Karpas-422 (cell line): ENCODE data around the gene TUNAR. TPM values are rescaled to one million over a fixed set of nuclear protein-coding genes. Genes with fewer than 3 reads are reported as not detected.

Source experiments
- DNase-seq: peaks from one replicate; pipeline ENCODE4 v3.0.0-alpha.2; 2015
- H2AFZ ChIP-seq: fragments of 200-600 bp; sonication (generic); 2 replicates; pipeline ENCODE4 v1.6.1; 2014; ENCODE audit warnings: antibody characterized with exemption, low read length, mixed read lengths
- H3K27ac ChIP-seq: fragments of 200-600 bp; sonication (generic); 2 replicates; pipeline ENCODE4 v1.5.1; 2014; ENCODE audit warnings: mild to moderate bottlenecking, low read length, moderate library complexity
- H3K27me3 ChIP-seq: fragments of 200-600 bp; sonication (generic); 2 replicates; pipeline ENCODE4 v1.6.1; 2014; ENCODE audit warnings: low read length, mixed read lengths
- H3K36me3 ChIP-seq: fragments of 200-600 bp; sonication (generic); 2 replicates; pipeline ENCODE4 v1.6.1; 2014; ENCODE audit warnings: low read length, mixed read lengths; ENCODE audit not compliant: insufficient read depth
- H3K4me1 ChIP-seq: fragments of 200-600 bp; sonication (generic); 2 replicates; pipeline ENCODE4 v1.6.1; 2014; ENCODE audit warnings: mild to moderate bottlenecking, low read length, mixed read lengths
- H3K4me2 ChIP-seq: fragments of 200-600 bp; sonication (generic); 2 replicates; pipeline ENCODE4 v1.6.1; 2014; ENCODE audit warnings: low read length, low read depth, mild to moderate bottlenecking; ENCODE audit not compliant: poor library complexity, severe bottlenecking
- H3K4me3 ChIP-seq: fragments of 200-600 bp; sonication (generic); 2 replicates; pipeline ENCODE4 v1.5.1; 2014; ENCODE audit warnings: mild to moderate bottlenecking, antibody characterized with exemption, low read length, mixed read lengths
- H3K79me2 ChIP-seq: fragments of 200-600 bp; sonication (generic); 2 replicates; pipeline ENCODE4 v1.6.1; 2014; ENCODE audit warnings: mild to moderate bottlenecking, low read length, mixed read lengths
- H3K9ac ChIP-seq: fragments of 200-600 bp; sonication (generic); 2 replicates; pipeline ENCODE4 v1.6.0; 2014; ENCODE audit warnings: low read length
- H3K9me2 ChIP-seq: fragments of 200-600 bp; sonication (generic), shearing (Covaris generic); replicated peaks from 2 replicates; pipeline ENCODE4 v1.6.0; 2014; ENCODE audit warnings: mild to moderate bottlenecking, low read length, moderate library complexity; ENCODE audit not compliant: insufficient read depth
- H3K9me3 ChIP-seq: fragments of 300-700, 200-600 bp; sonication (generic); 2 replicates; pipeline ENCODE4 v1.6.1; 2014; ENCODE audit warnings: low read length, mixed read lengths
- H4K20me1 ChIP-seq: fragments of 200-600 bp; sonication (generic); 2 replicates; pipeline ENCODE4 v1.6.1; 2014; ENCODE audit warnings: mild to moderate bottlenecking, antibody characterized with exemption, low read length, low read depth; ENCODE audit not compliant: insufficient read depth
- total RNA-seq: library from RNA; depleted of rRNA; stranded (reverse); fragments of >200 nt; shearing (Covaris generic); gene quantifications from 2 replicates; pipeline ENCODE4 v1.2.3, GENCODE V29; 2014; ENCODE audit warnings: low replicate concordance

TUNAR gene
- total RNA-seq, 1 experiment from 2014 or later: not detected

DNA sequence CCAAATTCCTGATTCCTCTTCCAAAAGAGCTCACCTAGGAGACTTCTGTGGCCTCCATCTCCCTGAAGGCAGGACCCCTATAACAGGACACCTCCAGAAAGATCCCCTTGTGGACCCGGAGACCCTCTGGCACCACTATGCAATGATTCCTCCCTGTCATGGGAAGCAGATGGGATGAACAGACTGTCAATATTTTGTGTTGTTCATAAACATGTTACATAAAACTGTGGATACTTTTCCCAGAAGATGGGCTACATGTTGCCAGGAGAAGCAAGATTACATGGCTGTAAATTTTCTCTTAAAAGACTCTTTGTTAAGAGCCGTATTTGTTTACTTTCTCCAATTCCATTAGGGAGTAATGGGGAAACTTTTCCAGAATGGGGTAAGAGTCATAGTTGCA is 52.1 kb downstream of the TUNAR start:
- H3K4me1 ChIP-seq: no peaks in the 10 kb centered on the region
- H4K20me1 ChIP-seq: no peaks in the 10 kb centered on the region
- H3K27me3 ChIP-seq: no peaks in the 10 kb centered on the region; the same call in 1 of the 2 replicates
- no peaks in the 10 kb centered on the region for H3K36me3 ChIP-seq
- H3K9me2 ChIP-seq: no peaks in the 10 kb centered on the region
- H2AFZ ChIP-seq: no peak overlapping the region
- H3K27ac ChIP-seq: no peak overlapping the region
- no peak overlapping the region for H3K9ac ChIP-seq
- H3K4me3 ChIP-seq: no peak overlapping the region
- H3K79me2 ChIP-seq: no peaks in the 10 kb centered on the region
- DNase-seq: no peak
- H3K9me3 ChIP-seq: no peaks in the 10 kb centered on the region
- H3K4me2 ChIP-seq: no peak overlapping the region

DNA sequence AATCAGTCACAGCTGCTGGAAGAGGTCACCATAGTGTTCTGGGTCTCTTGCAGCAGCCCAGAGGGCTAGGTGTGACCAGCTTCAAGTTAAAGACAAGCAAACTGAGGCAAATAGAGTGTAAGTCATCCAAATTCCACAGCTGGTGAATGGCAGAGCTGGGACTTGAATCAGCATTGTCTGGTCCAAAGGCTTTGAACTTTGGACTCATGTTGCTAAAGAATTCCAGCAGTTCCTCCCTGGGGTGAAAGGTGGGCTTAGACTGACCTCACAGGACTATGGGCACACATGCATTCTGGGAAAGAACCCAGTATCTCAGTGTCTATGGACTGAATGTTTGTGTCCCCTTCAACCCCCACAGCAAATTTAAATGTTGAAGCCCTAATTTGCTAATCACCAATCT is 54.8 kb downstream of the TUNAR start:
- Histone ChIP-seq H3K9me2 (no peaks in the 10 kb centered on the region), H2AFZ (no peak overlapping the region), H4K20me1 (no peaks in the 10 kb centered on the region), H3K27me3 (no peaks in the 10 kb centered on the region), H3K79me2 (no peaks in the 10 kb centered on the region), H3K36me3 (no peaks in the 10 kb centered on the region), H3K4me3 (no peak overlapping the region), H3K9me3 (no peaks in the 10 kb centered on the region), H3K27ac (no peak overlapping the region), H3K9ac (no peak overlapping the region), H3K4me2 (no peak overlapping the region), H3K4me1 (no peaks in the 10 kb centered on the region)
- DNase-seq: no peak

DNA sequence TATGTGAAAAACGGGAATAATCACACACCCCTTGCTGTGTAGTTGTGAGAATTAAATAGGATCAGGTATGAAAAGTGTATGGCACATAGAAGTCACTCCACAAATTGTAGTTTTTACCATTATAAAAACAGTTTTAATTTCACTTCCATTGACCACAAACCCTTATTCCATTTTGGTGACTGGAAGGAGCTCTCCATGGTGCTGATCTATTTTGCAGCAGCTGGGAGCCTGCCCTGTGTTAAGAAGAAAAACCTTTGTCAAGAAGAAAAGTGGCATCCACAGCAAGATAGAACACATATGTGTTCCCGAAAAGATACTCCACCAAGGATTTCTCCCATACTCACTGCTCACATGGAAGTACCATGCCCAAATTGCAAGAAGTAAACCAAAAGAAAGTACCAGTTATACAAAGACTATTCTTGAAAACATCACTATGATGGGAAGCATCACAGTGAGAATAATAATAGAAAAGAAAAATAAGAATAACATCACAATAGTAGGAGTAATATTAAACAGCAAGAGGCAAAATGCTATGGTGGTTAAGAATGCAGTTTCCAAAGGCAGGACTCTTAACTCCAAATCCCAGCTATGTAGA is 58.7 kb downstream of the TUNAR start:
- Histone ChIP-seq H3K4me1 (no peaks in the 10 kb centered on the region), H3K36me3 (no peaks in the 10 kb centered on the region), H3K4me3 (no peak overlapping the region), H3K27ac (no peak overlapping the region), H3K9me2 (no peaks in the 10 kb centered on the region), H2AFZ (no peak overlapping the region), H3K9me3 (no peaks in the 10 kb centered on the region), H4K20me1 (no peaks in the 10 kb centered on the region), H3K79me2 (no peaks in the 10 kb centered on the region), H3K4me2 (no peak overlapping the region), H3K9ac (no peak overlapping the region), H3K27me3 (no peaks in the 10 kb centered on the region)
- DNase-seq: peak; percentile 82

DNA sequence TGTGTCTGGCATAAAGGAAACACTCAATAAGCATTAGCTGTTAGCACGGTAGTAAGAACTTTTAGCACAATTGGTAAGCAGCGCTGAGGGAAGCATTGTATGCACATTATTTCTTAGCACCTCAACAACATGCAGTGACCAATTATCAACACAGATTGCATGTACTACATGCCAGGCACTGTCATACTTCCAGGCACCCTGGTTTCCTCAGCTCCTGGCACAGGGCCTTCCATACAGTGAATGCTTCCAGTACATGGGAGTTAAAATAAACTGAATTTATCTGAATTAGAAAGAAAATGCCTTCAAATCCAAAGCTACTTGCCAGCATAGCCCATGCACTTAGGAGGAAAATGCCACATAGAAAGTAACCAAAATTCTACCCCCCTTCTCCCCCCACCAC is 59.4 kb downstream of the TUNAR start:
- Histone ChIP-seq H3K36me3 (no peaks in the 10 kb centered on the region), H3K27me3 (no peaks in the 10 kb centered on the region), H4K20me1 (no peaks in the 10 kb centered on the region), H3K4me2 (no peak overlapping the region), H3K27ac (no peak overlapping the region), H3K4me3 (no peak overlapping the region), H3K9me2 (no peaks in the 10 kb centered on the region), H3K9ac (no peak overlapping the region), H3K9me3 (no peaks in the 10 kb centered on the region), H3K4me1 (no peaks in the 10 kb centered on the region), H3K79me2 (no peaks in the 10 kb centered on the region), H2AFZ (no peak overlapping the region)
- no peak for DNase-seq

DNA sequence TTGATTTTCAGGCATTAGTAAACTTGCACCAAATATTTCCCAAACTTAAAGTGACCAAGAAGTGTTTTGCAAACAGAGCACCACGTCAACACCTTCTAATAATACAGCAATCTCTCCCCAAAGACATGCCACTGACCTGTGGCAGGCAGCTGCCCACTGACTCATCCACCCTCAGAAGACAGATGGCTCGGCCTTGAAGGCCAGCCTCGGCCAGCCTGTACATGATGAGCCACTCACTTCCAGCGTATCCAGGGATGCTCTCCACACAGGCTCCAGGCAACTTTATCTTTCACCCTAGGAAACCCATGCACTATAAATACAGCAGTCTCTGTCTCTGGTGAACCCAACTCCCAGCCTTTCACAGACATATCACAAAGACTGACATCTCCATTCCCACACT is 62.7 kb downstream of the TUNAR start:
- Histone ChIP-seq H3K4me3 (no peak overlapping the region), H3K79me2 (no peaks in the 10 kb centered on the region), H3K9me2 (no peaks in the 10 kb centered on the region), H3K27me3 (no peaks in the 10 kb centered on the region), H2AFZ (no peak overlapping the region), H3K4me1 (no peaks in the 10 kb centered on the region), H3K9ac (no peak overlapping the region), H3K4me2 (no peak overlapping the region), H3K27ac (no peak overlapping the region), H3K9me3 (no peaks in the 10 kb centered on the region), H4K20me1 (no peaks in the 10 kb centered on the region), H3K36me3 (no peaks in the 10 kb centered on the region)
- no peak for DNase-seq

DNA sequence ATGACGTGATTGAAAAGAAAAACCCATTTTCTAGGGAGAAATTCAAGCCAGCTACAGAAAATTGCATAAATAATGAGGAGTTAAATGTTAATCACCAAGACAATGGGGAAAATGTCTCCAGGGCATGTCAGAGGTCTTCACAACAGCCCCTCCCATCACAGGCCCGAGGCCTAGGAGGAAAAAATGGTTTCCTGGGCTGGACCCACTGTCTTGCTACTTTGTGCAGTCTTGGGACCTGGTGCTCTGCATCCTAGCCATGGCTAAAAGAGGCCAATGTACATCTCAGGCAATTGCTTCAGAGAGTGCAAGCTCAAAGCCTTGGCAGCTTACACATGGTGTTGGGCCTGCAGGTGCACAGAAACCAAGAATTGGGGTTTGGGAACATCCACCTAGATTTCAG is 65.3 kb downstream of the TUNAR start:
- Histone ChIP-seq H3K4me1 (no peaks in the 10 kb centered on the region), H2AFZ (no peak overlapping the region), H3K9ac (no peak overlapping the region), H3K27ac (no peak overlapping the region), H3K36me3 (no peaks in the 10 kb centered on the region), H3K9me3 (no peaks in the 10 kb centered on the region), H3K9me2 (no peaks in the 10 kb centered on the region), H3K4me3 (no peak overlapping the region), H4K20me1 (no peaks in the 10 kb centered on the region), H3K27me3 (no peaks in the 10 kb centered on the region), H3K4me2 (no peak overlapping the region), H3K79me2 (no peaks in the 10 kb centered on the region)
- no peak for DNase-seq

DNA sequence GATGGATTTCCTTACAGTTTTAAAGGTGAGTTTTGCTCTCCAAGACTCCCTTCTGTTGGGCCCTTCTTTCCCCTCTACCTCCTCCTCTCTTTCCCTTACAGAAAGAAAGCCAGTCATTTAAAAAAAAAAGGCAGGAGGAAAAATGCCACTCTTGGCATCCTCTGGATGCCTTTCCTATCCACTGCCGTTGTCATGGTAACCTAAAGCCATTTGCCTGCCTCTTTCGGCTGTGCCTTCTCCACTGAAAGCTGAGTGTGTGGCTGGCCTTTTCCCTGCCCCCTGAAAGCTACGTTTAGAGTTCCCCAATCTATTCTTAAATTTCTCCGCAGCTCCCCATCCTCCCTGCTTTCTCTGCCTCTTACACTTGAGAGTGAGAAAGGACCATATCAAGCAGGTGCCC is 67.1 kb downstream of the TUNAR start:
- Histone ChIP-seq H3K9ac (no peak overlapping the region), H3K9me2 (no peaks in the 10 kb centered on the region)
- DNase-seq: no peak

DNA sequence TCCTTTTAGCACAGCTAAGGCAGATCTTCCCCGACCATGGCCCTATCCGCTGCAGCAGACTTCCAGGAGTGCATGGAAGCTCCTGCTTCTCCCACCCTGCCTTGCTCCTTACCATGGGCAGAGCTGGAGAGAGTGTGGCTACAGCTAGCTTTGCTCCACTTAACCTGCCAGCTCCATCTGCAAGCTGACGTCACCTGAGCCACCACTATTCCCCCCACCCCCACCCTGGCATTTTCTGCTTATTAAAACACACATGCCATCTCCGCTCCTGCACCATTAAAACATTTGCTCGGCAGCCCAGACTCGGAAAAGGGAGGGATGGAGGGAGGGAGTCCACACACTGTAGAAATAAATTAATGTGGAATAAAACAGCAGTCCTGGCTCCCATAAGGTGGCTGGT is 67.8 kb downstream of the TUNAR start:
- no peaks in the 10 kb centered on the region for H3K4me1 ChIP-seq
- H3K79me2 ChIP-seq: no peaks in the 10 kb centered on the region
- no peaks in the 10 kb centered on the region for H3K36me3 ChIP-seq
- no peak overlapping the region for H3K4me3 ChIP-seq
- H4K20me1 ChIP-seq: no peaks in the 10 kb centered on the region
- no peaks in the 10 kb centered on the region for H3K9me2 ChIP-seq
- H3K9ac ChIP-seq: no peak overlapping the region
- no peak overlapping the region for H2AFZ ChIP-seq
- H3K27ac ChIP-seq: no peak overlapping the region
- no peak for DNase-seq
- no peaks in the 10 kb centered on the region for H3K9me3 ChIP-seq
- no peak overlapping the region for H3K4me2 ChIP-seq
- no peaks in the 10 kb centered on the region for H3K27me3 ChIP-seq

More for the DNA sequence above, 67.1 kb downstream of the TUNAR start:
- Histone ChIP-seq H4K20me1 (no peaks in the 10 kb centered on the region), H3K9me3 (no peaks in the 10 kb centered on the region), H3K36me3 (no peaks in the 10 kb centered on the region), H3K27me3 (no peaks in the 10 kb centered on the region), H3K4me1 (no peaks in the 10 kb centered on the region), H3K4me2 (no peak overlapping the region), H3K27ac (no peak overlapping the region), H3K4me3 (no peak overlapping the region), H2AFZ (no peak overlapping the region), H3K79me2 (no peaks in the 10 kb centered on the region)

DNA sequence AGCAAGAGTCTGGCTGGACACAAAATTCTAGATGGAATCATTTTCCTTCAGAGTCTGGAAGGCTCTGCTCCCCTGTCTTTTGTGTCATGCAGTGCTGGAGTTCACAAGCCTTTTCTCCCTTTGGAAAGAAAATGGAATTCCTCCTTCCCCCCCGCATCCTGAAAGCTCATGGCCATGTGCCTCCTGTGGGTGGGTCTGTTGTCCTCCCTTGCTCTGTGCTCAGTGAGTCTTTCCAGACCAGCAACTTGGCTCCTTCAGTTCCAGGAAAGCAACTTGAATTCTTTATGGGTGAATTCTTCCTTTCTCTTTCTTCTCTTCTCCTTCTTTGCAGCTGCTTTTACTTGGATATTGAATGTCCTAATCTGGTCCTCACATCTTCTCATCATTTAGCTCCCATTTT is 70.2 kb downstream of the TUNAR start:
- H3K79me2 ChIP-seq: no peaks in the 10 kb centered on the region
- no peak overlapping the region for H3K4me3 ChIP-seq
- no peak overlapping the region for H3K4me2 ChIP-seq
- no peaks in the 10 kb centered on the region for H3K27me3 ChIP-seq
- no peak overlapping the region for H3K9ac ChIP-seq
- no peak overlapping the region for H2AFZ ChIP-seq
- H3K9me3 ChIP-seq: no peaks in the 10 kb centered on the region
- H3K36me3 ChIP-seq: no peaks in the 10 kb centered on the region
- no peak overlapping the region for H3K27ac ChIP-seq
- H3K9me2 ChIP-seq: no peaks in the 10 kb centered on the region
- no peaks in the 10 kb centered on the region for H3K4me1 ChIP-seq
- no peak for DNase-seq
- H4K20me1 ChIP-seq: no peaks in the 10 kb centered on the region
